Tibial nerve (tissue), 4 donors: ENCODE results near the gene COQ3.

Experiments
- EP300 ChIP-seq, 2 donors: sonication (generic); formaldehyde crosslinking; IDR thresholded peaks; one replicate each; pipeline ENCODE4 v1.6.1; 2017; ENCODE audit warnings: antibody characterized with exemption in 2 of 2, mild to moderate bottlenecking in 1 of 2
- POLR2A ChIP-seq, 2 donors: fragments of 450-650 bp; IDR thresholded peaks; one replicate each; pipeline ENCODE4 v1.6.1; 2017; ENCODE audit warnings: antibody characterized with exemption in 2 of 2, mild to moderate bottlenecking in 2 of 2, moderate library complexity in 2 of 2
- TF ChIP-seq, protein P1 (sequence below), 5 experiments: fragments of 200-600 bp in 3 of 5; fragments of 450-650 bp in 2 of 5; sonication (generic) in 3 of 5; IDR thresholded peaks; one replicate each; pipeline ENCODE4 v1.5.1; 2016 to 2019; ENCODE audit warnings: antibody characterized with exemption in 5 of 5, mild to moderate bottlenecking in 3 of 5, moderate library complexity in 2 of 5

DNA sequence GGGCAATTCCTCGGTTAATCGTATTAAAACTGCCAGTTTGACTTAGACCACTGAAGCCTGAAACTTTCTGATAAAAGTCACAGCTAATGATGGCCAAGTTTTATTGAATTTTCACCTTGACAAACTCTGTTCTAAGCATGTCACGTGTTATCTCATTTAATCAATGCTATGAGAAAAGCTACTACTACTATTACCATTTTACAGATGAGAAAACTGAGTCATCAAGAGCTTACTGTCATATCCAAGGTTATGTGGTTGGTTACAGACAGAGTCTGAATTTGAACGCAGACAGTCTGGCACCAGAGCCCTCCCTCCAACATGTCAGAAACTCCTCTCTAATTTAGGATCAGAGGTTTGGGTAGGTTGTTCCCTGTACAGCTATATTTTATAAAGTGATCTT is 48.8 kb downstream of the COQ3 start:
- TF ChIP-seq, protein P1, sequence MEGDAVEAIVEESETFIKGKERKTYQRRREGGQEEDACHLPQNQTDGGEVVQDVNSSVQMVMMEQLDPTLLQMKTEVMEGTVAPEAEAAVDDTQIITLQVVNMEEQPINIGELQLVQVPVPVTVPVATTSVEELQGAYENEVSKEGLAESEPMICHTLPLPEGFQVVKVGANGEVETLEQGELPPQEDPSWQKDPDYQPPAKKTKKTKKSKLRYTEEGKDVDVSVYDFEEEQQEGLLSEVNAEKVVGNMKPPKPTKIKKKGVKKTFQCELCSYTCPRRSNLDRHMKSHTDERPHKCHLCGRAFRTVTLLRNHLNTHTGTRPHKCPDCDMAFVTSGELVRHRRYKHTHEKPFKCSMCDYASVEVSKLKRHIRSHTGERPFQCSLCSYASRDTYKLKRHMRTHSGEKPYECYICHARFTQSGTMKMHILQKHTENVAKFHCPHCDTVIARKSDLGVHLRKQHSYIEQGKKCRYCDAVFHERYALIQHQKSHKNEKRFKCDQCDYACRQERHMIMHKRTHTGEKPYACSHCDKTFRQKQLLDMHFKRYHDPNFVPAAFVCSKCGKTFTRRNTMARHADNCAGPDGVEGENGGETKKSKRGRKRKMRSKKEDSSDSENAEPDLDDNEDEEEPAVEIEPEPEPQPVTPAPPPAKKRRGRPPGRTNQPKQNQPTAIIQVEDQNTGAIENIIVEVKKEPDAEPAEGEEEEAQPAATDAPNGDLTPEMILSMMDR (IDR thresholded peaks at IDR 0.05): no peak
- TF ChIP-seq POLR2A (IDR thresholded peaks at IDR 0.05) (no peak), EP300 (IDR thresholded peaks at IDR 0.05) (no peak)
